Motor neuron (in vitro differentiated cells): ENCODE data around the gene KIF25. TPM values are rescaled to one million over a fixed set of nuclear protein-coding genes. Genes with fewer than 3 reads are reported as not detected.

Experiments
- ATAC-seq, 8 experiments: fragments of 200-7000 bp; cut with Tn5 transposase; replicated peaks in 6 of 8; 2 replicates each; pipeline ENCODE4 v1.8.0; 2021; ENCODE audit warnings: mild to moderate bottlenecking in 8 of 8, moderate library complexity in 8 of 8
- H3K27ac ChIP-seq, 2 donors: fragments of 250-450 bp; sonication (Bioruptor Pico); 2 replicates each; pipeline ENCODE4 v1.9.0; 2021; ENCODE audit warnings: antibody characterized with exemption in 2 of 2, mild to moderate bottlenecking in 2 of 2, moderate library complexity in 1 of 2
- H3K4me1 ChIP-seq, 2 donors: fragments of 250-450 bp; sonication (Bioruptor Pico); replicated peaks in 1 of 2; 2 replicates each; pipeline ENCODE4 v1.6.1; 2021; ENCODE audit warnings: antibody characterized with exemption in 2 of 2, mild to moderate bottlenecking in 2 of 2, moderate library complexity in 1 of 2
- H3K4me3 ChIP-seq, 5 donors: fragments of 250-450 bp; sonication (Bioruptor Pico); 2 replicates each; pipeline ENCODE4 v1.9.0; 2021; ENCODE audit warnings: antibody characterized with exemption in 5 of 5, mild to moderate bottlenecking in 5 of 5, moderate library complexity in 4 of 5
- whole genome bisulfite sequencing, 10 experiments: fragments of 450-650 bp; shearing (Covaris generic); methylation state at CpG; one replicate each; pipeline ENCODE4 v1.0.0; 2022; 5-methylcytosine and 5-hydroxymethylcytosine counted together
- in situ Hi-C, 9 experiments: fragments of 400-800 bp; cut with MboI; loops; one replicate each; pipeline ENCODE4 v1.15.0; 2021; ENCODE audit warnings: low sequenced_read_pairs in 9 of 9, low pct_unique_long_range_greater_than_20kb in 2 of 9; ENCODE audit not compliant: unreplicated experiment in 9 of 9
- total RNA-seq, 8 experiments: library from RNA; unstranded; fragments of 300-600 nt; gene quantifications; 2 replicates each; pipeline versions ENCODE4 v1.2.3 to v1.2.4, GENCODE V29; 2022

Gene KIF25
- total RNA-seq, 8 experiments from 2014 or later, result 0.38 to 1.2 (median 0.64) TPM; not detected in 5

DNA sequence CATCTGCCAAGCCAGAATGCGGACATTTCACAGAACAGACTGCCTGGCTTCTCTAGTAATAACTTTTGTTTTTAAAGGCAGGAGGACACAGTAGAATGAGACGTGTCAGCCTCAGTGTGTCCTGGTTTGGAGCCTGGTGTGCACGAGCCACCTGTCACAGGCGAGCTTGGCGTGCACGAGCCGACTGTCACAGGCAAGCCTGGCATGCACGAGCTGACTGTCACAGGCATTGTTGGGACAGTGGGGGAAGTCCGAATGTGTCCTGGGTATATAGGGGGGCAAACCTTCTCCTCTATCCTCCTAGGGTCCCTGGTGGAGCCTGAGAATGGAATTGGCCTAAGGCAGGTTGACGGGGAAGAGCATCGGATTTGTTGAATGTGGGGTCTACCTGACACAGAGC lies 7.5 kb downstream of the KIF25 start:
- in situ Hi-C loops, result no loop called here
- Histone ChIP-seq H3K27ac (no peak overlapping the region), H3K4me3 (no peak overlapping the region), H3K4me1 (peaks cover 7 to 8% of the 10 kb centered on the region in 2 donors)
- WGBS, 10 experiments, result 70 to 100% (median 78%) methylated on average over 1 to 3 of the region's 11 CpGs; no CpG with 5 or more reads in 6 of the 10 experiments
- ATAC-seq, result no peak

DNA sequence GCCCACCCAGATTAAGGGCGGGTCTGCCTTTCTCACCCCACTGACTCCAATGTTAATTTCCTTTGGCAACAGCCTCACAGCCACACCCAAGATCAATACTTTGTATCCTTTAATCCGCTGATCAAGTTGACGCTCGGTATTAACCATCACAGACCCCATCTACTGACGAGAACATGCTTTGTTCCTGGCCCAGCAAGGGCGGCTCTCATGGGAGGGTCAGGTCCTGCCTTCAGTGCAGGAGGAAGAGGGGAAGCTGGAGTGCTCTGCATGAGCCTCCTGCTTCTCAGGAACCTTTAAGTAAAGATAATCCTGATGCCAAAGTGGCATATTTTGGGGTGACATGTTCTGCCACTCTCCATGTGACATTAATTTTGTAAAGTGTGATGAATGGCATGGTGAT lies 8.3 kb downstream of the KIF25 start:
- in situ Hi-C loops, result no loop called here
- no peak for ATAC-seq
- 73 to 100% (median 85%) methylated on average over 1 to 6 of the region's 6 CpGs; no CpG with 5 or more reads in 4 of the 10 experiments for WGBS, 10 experiments
- peaks cover 7 to 8% of the 10 kb centered on the region in 2 donors for H3K4me1 ChIP-seq
- H3K27ac ChIP-seq, result no peak overlapping the region
- H3K4me3 ChIP-seq, result no peak overlapping the region

DNA sequence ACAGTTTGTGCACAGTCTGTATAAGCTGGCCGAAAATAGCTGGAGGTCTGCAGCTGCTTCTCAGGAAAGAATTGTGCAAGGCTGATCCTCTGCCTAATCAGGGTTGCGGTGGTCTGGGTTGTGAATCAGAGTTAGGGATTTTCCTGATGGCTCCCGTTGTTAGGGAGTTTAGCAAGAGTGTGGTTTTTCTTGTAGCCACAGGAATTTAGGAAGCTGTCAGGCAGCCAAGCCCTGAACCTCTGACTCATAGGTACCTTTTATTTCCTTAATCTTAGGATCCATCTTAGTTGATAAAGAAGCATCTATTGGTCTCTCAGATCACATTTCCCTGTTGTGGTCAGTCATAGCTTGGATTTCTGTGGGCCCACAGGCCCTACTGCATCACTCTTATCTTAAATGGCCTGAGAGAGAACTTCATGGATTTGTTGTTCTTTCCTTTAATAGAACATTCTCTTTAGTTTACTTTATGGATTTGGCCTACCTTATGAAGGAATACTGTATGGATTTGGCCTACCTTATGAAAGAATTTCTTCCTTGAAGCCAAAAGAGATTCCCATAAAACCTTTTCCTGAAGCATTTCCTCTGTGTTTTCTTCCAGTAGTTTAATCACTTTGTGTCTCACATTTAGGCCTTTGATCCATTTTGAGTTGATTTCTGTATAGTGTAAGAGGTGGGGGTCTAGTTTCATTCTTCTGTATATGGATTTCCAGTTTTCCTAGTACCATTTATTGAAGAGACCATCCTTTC lies 10.3 kb downstream of the KIF25 start:
- WGBS, 10 experiments, result 0 to 100% (median 75%) methylated on average over 1 to 3 of the region's 3 CpGs; no CpG with 5 or more reads in 1 of the 10 experiments
- H3K27ac ChIP-seq, result no peak overlapping the region
- in situ Hi-C loops, result no loop called here
- peak in 3 of 8 experiments; percentile 36 to 98 (median 91) for ATAC-seq
- H3K4me3 ChIP-seq, result no peak overlapping the region
- H3K4me1 ChIP-seq, result peaks cover 3 to 4% of the 10 kb centered on the region in 2 donors

DNA sequence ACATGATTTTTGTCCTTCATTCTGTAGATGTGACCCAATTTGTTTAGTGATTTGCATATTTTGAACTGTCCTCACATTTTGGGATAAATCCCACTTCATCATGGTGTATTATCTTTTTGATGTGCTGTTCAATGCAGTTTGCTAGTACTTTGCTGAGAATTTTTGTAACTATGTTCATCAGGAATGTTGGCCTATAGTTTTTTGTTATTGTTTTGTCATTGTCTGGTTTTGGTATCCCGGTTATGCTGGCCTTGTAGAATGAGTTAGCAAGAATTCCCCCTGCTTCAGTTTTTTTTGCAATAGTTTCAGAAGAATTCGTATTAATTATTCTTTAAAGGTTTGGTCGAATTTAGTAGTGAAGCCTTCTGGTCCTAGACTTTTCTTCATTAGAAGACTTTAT lies 11.9 kb downstream of the KIF25 start:
- WGBS, 10 experiments, result 21 to 100% (median 76%) methylated on average over 2 to 3 of the region's 3 CpGs
- ATAC-seq, result no peak
- H3K4me1 ChIP-seq, result no peaks in the 10 kb centered on the region
- H3K4me3 ChIP-seq, result no peak overlapping the region
- in situ Hi-C loops, result no loop called here
- no peak overlapping the region for H3K27ac ChIP-seq

DNA sequence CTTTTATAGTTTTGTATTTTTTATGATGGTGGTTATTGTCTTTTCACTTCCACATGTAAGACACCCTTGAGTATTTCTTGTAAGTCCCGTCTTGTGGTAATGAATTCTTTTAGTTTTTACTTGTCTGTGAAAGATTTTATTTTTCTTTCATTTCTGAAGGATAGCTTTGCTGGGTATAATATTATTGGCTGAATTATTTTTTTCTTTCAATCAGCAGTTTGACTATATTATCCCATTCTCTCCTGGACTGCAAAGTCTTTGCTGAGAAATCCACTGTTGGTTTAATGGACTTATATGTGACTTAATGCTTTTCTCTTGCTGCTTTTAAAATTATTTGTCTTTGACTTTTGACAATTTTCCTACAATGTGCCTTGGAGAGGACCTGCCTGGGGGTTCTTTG lies 13.8 kb downstream of the KIF25 start:
- in situ Hi-C loops, result no loop called here
- H3K4me3 ChIP-seq, result no peak overlapping the region
- no peak for ATAC-seq
- 33 to 90% (median 72%) methylated on average over 1 of the region's 1 CpG for WGBS, 10 experiments
- no peaks in the 10 kb centered on the region for H3K4me1 ChIP-seq
- no peak overlapping the region for H3K27ac ChIP-seq

GRCh38 chr6:168012431-168013249 lies 15.2 kb downstream of the KIF25 start:
- 33 to 100% (median 80%) methylated on average over 1 to 10 of the region's 13 CpGs; no CpG with 5 or more reads in 1 of the 10 experiments for WGBS, 10 experiments
- Histone ChIP-seq H3K4me3 (no peak overlapping the region), H3K27ac (no peak overlapping the region), H3K4me1 (no peaks in the 10 kb centered on the region)
- ATAC-seq, result no peak
- in situ Hi-C loops, result no loop called here

DNA sequence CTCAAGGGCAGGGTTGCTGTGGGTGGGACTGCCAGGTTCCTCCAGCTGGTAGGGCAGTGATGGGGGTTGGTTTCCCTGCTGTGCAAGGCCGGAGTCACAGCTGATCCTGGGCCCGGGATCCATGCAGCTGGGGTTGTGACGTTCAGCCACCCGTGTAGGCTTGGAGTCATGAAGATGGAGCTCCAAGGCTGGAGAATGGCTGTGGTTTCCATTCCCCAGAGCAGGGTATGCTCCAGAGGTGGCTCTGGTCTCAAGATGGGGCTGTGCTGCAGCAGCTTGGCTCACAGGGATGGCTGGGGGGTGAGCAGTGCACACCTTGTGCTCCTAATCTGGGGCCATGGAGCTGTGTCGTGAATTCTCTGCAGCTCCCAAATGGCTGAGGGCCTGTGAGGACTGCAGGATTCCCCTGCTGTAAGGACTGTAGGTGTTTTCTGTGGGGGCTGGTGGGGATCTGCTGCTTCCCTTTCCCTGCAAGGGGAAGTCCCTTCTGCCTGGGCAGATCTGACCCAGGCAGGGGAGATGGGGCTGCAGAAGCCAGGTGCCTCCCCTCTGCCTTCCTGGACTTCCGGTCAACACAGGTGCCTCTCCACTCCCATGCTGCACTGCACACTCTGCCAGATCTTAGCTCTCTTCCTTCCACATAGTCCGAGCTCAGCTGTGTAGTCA lies 15.9 kb downstream of the KIF25 start:
- in situ Hi-C loops, result no loop called here
- Histone ChIP-seq H3K4me1 (no peaks in the 10 kb centered on the region), H3K27ac (no peak overlapping the region), H3K4me3 (no peak overlapping the region)
- ATAC-seq, result no peak
- WGBS, 10 experiments, result 20 to 100% (median 86%) methylated on average over 1 to 5 of the region's 7 CpGs; no CpG with 5 or more reads in 4 of the 10 experiments

- ATAC-seq, result no peak
- in situ Hi-C loops, result no loop called here
- Histone ChIP-seq H3K27ac (no peak overlapping the region), H3K4me1 (no peaks in the 10 kb centered on the region), H3K4me3 (no peak overlapping the region)
- 0 to 94% (median 86%) methylated on average over 2 to 6 of the region's 6 CpGs for WGBS, 10 experiments
Observed at GRCh38 chr6:168014428-168014827, 17.0 kb downstream of the KIF25 start.

GRCh38 chr6:168015009-168015408 lies 17.5 kb downstream of the KIF25 start:
- Histone ChIP-seq H3K27ac (no peak overlapping the region), H3K4me1 (no peaks in the 10 kb centered on the region), H3K4me3 (no peak overlapping the region)
- no peak for ATAC-seq
- WGBS, 10 experiments, result 20 to 100% (median 79%) methylated on average over 1 to 4 of the region's 4 CpGs; no CpG with 5 or more reads in 3 of the 10 experiments
- in situ Hi-C loops, result no loop called here

DNA sequence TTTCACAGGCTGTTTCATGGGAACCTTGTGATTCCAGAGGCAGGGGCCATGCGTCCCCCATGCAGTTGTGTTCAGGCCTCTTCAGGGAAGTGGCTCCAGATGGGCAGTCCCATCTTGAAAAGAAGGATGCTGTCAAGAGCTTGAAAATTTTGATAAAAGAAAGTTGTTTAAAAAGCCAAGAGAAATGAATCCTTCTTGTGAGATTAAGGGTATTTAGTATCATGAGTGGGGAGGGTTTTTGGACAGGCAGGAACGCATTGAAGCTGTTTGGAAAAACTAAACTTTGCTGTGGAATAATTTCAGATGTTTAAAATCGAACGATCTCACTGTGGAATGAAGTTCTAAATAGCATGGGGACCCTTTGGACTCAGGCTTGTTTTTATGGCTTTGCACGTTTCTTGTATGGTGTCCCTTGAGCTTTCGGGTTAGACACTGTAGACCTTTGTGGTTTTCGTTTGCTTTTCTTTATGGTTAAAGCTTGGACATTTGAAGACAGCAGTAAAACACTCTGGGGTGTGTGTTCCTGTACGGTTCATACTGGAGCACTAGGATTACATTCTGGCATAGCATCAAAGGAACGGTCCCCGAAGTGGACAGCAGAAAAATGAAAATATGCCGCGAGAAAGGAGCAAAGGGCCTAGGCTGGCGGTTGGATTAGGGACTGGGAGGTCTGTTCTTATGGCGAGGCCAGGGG lies 18.2 kb downstream of the KIF25 start:
- H3K4me1 ChIP-seq, result no peaks in the 10 kb centered on the region
- no peak overlapping the region for H3K4me3 ChIP-seq
- no peak overlapping the region for H3K27ac ChIP-seq
- WGBS, 10 experiments, result 48 to 100% (median 83%) methylated on average over 1 to 13 of the region's 14 CpGs
- in situ Hi-C loops, result no loop called here
- ATAC-seq, result no peak

DNA sequence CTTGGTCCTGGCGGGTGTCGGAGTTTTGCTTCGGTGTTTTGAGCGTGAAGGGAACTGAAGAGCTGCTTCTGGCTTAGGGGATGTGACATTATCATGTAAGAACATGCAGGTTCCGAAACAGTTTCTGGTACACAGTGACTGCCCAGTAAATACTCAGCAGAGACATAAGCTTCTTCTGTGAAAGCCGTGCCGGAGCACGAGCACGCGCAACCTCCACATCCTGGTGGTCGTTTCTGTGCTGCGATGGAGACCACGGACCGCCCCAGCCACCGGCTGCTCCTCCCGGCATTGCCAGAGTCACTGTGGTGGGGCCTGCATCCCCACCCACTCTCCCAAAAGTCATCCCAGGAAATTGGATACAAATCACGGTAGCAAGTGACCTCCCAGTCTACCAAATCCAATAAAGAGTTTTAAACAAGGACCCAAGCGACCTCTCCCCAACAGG lies 18.7 kb downstream of the KIF25 start:
- ATAC-seq, result no peak
- in situ Hi-C loops, result no loop called here
- Histone ChIP-seq H3K4me3 (no peak overlapping the region), H3K4me1 (no peaks in the 10 kb centered on the region), H3K27ac (no peak overlapping the region)
- 20 to 91% (median 80%) methylated on average over 1 to 12 of the region's 18 CpGs; no CpG with 5 or more reads in 3 of the 10 experiments for WGBS, 10 experiments

DNA sequence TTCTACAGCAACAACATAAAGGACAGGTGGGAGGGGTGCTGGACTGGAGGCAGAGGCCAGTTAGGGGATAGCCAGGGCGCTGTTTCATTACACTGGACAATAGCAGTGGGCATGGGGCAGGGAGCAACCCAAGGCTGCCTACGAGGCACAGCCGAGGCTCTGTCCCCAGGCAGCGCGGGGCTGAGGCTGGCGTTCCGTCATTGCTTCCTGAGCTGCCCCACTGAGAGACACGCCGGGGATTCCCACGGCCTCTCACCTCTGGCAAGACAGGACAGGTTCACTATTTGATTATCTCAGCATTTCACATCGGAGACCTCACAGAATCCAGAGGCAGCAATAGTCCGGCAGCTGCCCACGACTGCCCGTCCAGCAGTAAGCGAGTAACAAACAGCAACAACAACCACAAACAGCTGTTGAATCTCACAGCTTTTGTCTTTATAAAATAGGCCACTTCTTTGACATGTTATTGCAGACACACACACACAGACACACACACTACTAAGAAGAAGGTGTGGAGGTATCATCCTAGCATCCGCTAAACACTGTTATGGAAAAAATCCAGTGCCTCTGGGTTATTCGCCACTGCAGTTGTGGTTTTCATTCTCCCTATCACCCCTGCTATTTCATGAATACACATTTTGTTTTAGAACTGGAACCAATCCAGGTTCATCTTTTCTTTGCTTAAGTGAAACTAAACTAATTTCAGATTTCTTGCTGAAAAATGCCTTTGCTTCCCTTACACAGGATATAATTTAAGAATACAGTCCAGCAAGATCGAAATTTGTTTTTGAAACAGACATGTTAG lies 19.5 kb downstream of the KIF25 start:
- WGBS, 10 experiments, result 30 to 100% (median 75%) methylated on average over 1 to 11 of the region's 18 CpGs; no CpG with 5 or more reads in 2 of the 10 experiments
- Histone ChIP-seq H3K27ac (no peak overlapping the region), H3K4me3 (no peak overlapping the region), H3K4me1 (no peaks in the 10 kb centered on the region)
- peak in 4 of 8 experiments; percentile 60 to 71 (median 67) for ATAC-seq
- in situ Hi-C loops, result no loop called here
